Measurements from ENCODE around the gene SMIM28.

The SMIM28 gene

GRCh38 chr6:138377844-138378243 is at the start of gene SMIM28:
Gene SMIM28, plus strand, starts transcription at chr6:138377905. Its CDS starts 168 bp downstream, at chr6:138378073.
- H3K4me3 ChIP-seq (replicated peaks; ENCODE audit: low read depth, low read length): no peak within 1 kb of the TSS
- TF ChIP-seq, protein P1, sequence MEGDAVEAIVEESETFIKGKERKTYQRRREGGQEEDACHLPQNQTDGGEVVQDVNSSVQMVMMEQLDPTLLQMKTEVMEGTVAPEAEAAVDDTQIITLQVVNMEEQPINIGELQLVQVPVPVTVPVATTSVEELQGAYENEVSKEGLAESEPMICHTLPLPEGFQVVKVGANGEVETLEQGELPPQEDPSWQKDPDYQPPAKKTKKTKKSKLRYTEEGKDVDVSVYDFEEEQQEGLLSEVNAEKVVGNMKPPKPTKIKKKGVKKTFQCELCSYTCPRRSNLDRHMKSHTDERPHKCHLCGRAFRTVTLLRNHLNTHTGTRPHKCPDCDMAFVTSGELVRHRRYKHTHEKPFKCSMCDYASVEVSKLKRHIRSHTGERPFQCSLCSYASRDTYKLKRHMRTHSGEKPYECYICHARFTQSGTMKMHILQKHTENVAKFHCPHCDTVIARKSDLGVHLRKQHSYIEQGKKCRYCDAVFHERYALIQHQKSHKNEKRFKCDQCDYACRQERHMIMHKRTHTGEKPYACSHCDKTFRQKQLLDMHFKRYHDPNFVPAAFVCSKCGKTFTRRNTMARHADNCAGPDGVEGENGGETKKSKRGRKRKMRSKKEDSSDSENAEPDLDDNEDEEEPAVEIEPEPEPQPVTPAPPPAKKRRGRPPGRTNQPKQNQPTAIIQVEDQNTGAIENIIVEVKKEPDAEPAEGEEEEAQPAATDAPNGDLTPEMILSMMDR (IDR thresholded peaks at IDR 0.05; ENCODE audit: low read depth, low read length, missing control alignments): no peak
- no peak for DNase-seq (ENCODE audit: extremely low read depth, low read depth)

- TF ChIP-seq, protein P1 (IDR thresholded peaks at IDR 0.05; ENCODE audit: low read depth, low read length, missing control alignments): no peak
- no peak for DNase-seq (ENCODE audit: extremely low read depth, low read depth)
- H3K4me3 ChIP-seq (replicated peaks; ENCODE audit: low read depth, low read length): no peak overlapping the region
These were observed 49.5 kb upstream of the SMIM28 start for GRCh38 chr6:138328210-138328609.

DNA sequence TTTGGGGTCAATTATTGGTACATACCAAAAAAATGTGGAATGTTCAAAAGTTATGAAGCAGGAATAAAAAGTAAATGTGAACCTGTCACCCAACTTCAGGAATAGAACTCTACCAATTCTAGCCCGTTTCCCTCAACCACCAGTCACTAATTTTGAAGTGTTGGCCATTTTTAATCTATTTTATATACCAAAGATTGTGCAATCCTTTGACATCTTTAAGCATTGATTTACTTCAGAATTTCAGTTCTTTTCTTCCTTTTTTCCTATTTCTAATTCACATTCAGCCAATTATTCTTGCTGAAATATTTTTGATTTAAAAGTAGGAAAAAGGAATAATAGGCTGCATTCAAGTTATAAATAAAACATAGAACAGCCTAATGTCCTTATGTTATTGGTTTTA is 46.9 kb upstream of the SMIM28 start:
- TF ChIP-seq, protein P1 (IDR thresholded peaks at IDR 0.05; ENCODE audit: low read depth, low read length, missing control alignments): no peak
- DNase-seq (ENCODE audit: extremely low read depth, low read depth): no peak
- no peak overlapping the region for H3K4me3 ChIP-seq (replicated peaks; ENCODE audit: low read depth, low read length)

- H3K4me3 ChIP-seq (replicated peaks; ENCODE audit: low read depth, low read length): no peak overlapping the region
- TF ChIP-seq, protein P1 (IDR thresholded peaks at IDR 0.05; ENCODE audit: low read depth, low read length, missing control alignments): no peak
- no peak for DNase-seq (ENCODE audit: extremely low read depth, low read depth)
These were observed 46.3 kb upstream of the SMIM28 start for GRCh38 chr6:138331444-138331843.

DNA sequence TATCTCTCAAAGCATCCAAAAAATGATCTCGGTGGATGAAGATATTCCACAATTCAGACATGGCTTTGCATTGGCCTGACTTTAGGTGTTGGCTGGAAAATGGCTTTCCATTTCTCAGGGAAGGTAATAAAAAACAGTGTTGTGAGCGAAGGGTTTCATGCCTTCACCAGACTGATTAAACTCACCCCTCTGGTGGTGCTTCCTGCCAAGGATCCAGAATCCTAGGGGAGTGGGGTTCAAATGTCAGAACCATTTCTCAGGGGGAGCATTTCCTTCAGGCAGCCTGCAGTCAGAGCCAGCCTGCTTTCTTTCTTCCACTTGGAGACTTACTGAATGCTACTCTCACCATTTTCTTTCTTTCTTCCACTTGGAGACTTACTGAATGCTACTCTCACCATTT is 45.7 kb upstream of the SMIM28 start:
- TF ChIP-seq, protein P1 (IDR thresholded peaks at IDR 0.05; ENCODE audit: low read depth, low read length, missing control alignments): no peak
- no peak overlapping the region for H3K4me3 ChIP-seq (replicated peaks; ENCODE audit: low read depth, low read length)
- DNase-seq (ENCODE audit: extremely low read depth, low read depth): no peak

- no peak for DNase-seq (ENCODE audit: extremely low read depth, low read depth)
- no peak overlapping the region for H3K4me3 ChIP-seq (replicated peaks; ENCODE audit: low read depth, low read length)
- TF ChIP-seq, protein P1 (IDR thresholded peaks at IDR 0.05; ENCODE audit: low read depth, low read length, missing control alignments): no peak
These were observed 43.7 kb upstream of the SMIM28 start for GRCh38 chr6:138334000-138334399.

DNA sequence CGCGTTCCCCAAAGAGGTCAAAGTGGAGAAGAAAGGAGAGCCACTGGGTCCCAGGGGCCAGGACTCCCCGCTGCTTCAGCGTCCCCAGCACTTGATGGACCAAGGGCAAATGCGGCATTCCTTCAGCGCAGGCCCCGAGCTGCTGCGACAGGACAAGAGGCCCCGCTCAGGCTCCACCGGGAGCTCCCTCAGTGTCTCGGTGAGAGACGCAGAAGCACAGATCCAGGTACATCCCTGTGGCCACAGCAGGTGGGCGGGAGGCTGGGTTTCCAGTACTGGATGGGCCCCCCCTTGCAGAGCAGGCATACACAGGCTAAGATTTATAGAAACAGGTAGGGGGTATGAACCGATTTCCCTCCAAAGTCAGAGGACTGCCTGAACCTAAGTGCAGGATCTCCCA is 42.7 kb upstream of the SMIM28 start:
- TF ChIP-seq, protein P1 (IDR thresholded peaks at IDR 0.05; ENCODE audit: low read depth, low read length, missing control alignments): no peak
- DNase-seq (ENCODE audit: extremely low read depth, low read depth): no peak
- no peak overlapping the region for H3K4me3 ChIP-seq (replicated peaks; ENCODE audit: low read depth, low read length)
